GM12874 (cell line): Measurements from ENCODE around the gene ALKBH5.

ENCODE experiments used
- CTCF ChIP-seq: IDR thresholded peaks from 2 replicates; pipeline ENCODE4 v1.5.1; 2011; ENCODE audit warnings: low read depth, mild to moderate bottlenecking, control low read depth, low read length, moderate library complexity; ENCODE audit not compliant: insufficient read depth

ALKBH5 gene

GRCh38 chr17:18172531-18173278, 10.9 kb upstream of the ALKBH5 start:
- no peak for TF ChIP-seq CTCF

- TF ChIP-seq CTCF = no peak
Measured at GRCh38 chr17:18173740-18174139, 9.9 kb upstream of the ALKBH5 start.

- no peak for TF ChIP-seq CTCF
Measured at GRCh38 chr17:18176176-18176575, 7.5 kb upstream of the ALKBH5 start.

- TF ChIP-seq CTCF = no peak
Measured at GRCh38 chr17:18177133-18177532, 6.5 kb upstream of the ALKBH5 start.

GRCh38 chr17:18177722-18178121, 5.9 kb upstream of the ALKBH5 start:
- no peak for TF ChIP-seq CTCF

GRCh38 chr17:18179196-18179595, 4.4 kb upstream of the ALKBH5 start:
- TF ChIP-seq CTCF = no peak

GRCh38 chr17:18179804-18180203, 3.8 kb upstream of the ALKBH5 start:
- no peak for TF ChIP-seq CTCF

- TF ChIP-seq CTCF = no peak
Measured at GRCh38 chr17:18181358-18181757, 2.3 kb upstream of the ALKBH5 start.
